ENCODE results near the gene ZNF281. TPM values are rescaled to one million over a fixed set of nuclear protein-coding genes. Genes with fewer than 3 reads are reported as not detected.

The ZNF281 gene
- total and polyA plus RNA-seq, 8 donors, result 1.7 to 24.5 (median 10.4) TPM

- intact Hi-C loops (cut with DNase I; ENCODE audit: low total_unique reads), result no loop called here
- no peaks in the 10 kb centered on the region for H3K27me3 ChIP-seq
- no peaks in the 10 kb centered on the region for H3K36me3 ChIP-seq
- TF ChIP-seq CTCF (IDR thresholded peaks at IDR 0.05), result no peak
- no peak for TF ChIP-seq POLR2AphosphoS5 (IDR thresholded peaks at IDR 0.05)
- TF ChIP-seq POLR2A (IDR thresholded peaks at IDR 0.05), result no peak
- no peak for TF ChIP-seq EP300 (IDR thresholded peaks at IDR 0.05)
- no peak overlapping the region for H3K4me3 ChIP-seq
- no peaks in the 10 kb centered on the region for H3K4me1 ChIP-seq
- peak in 1 of 2 donors; percentile 26 for DNase-seq
- no peaks in the 10 kb centered on the region for H3K9me3 ChIP-seq
- no peak overlapping the region for H3K27ac ChIP-seq
- WGBS, 5 donors, result 46 to 55% (median 49%) methylated on average over 4 of the region's 4 CpGs
These were observed 18.8 kb upstream of the ZNF281 start for GRCh38 chr1:200428482-200429205.

- no peaks in the 10 kb centered on the region for H3K4me1 ChIP-seq
- no peak overlapping the region for H3K4me3 ChIP-seq
- DNase-seq, result no peak
- TF ChIP-seq EP300 (IDR thresholded peaks at IDR 0.05) (no peak), CTCF (IDR thresholded peaks at IDR 0.05) (no peak), POLR2AphosphoS5 (IDR thresholded peaks at IDR 0.05) (no peak)
- H3K9me3 ChIP-seq, result no peaks in the 10 kb centered on the region
- H3K27ac ChIP-seq, result no peak overlapping the region
- intact Hi-C loops (cut with DNase I; ENCODE audit: low total_unique reads), result no loop called here
- no peaks in the 10 kb centered on the region for H3K36me3 ChIP-seq
- 84 to 89% (median 88%) methylated on average over 5 of the region's 5 CpGs for WGBS, 5 donors
- H3K27me3 ChIP-seq, result no peaks in the 10 kb centered on the region
These were observed 17.9 kb upstream of the ZNF281 start for GRCh38 chr1:200427744-200428143.

GRCh38 chr1:200426196-200426595 is 16.4 kb upstream of the ZNF281 start:
- Histone ChIP-seq H3K9me3 (no peaks in the 10 kb centered on the region), H3K27me3 (no peaks in the 10 kb centered on the region), H3K27ac (no peak overlapping the region), H3K4me3 (no peak overlapping the region), H3K4me1 (no peaks in the 10 kb centered on the region), H3K36me3 (no peaks in the 10 kb centered on the region)
- intact Hi-C loops (cut with DNase I; ENCODE audit: low total_unique reads), result no loop called here
- WGBS, 5 donors, result 93 to 100% (median 95%) methylated on average over 2 of the region's 2 CpGs
- TF ChIP-seq POLR2AphosphoS5 (IDR thresholded peaks at IDR 0.05), result no peak
- no peak for TF ChIP-seq CTCF (IDR thresholded peaks at IDR 0.05)
- TF ChIP-seq POLR2A (IDR thresholded peaks at IDR 0.05), result no peak
- no peak for TF ChIP-seq EP300 (IDR thresholded peaks at IDR 0.05)
- DNase-seq, result no peak

- WGBS, 5 donors, result 88 to 90% (median 89%) methylated on average over 6 of the region's 6 CpGs
- DNase-seq, result no peak
- Histone ChIP-seq H3K27ac (no peak overlapping the region), H3K4me1 (no peaks in the 10 kb centered on the region), H3K36me3 (no peaks in the 10 kb centered on the region), H3K27me3 (no peaks in the 10 kb centered on the region), H3K4me3 (no peak overlapping the region), H3K9me3 (no peaks in the 10 kb centered on the region)
- intact Hi-C loops (cut with DNase I; ENCODE audit: low total_unique reads), result no loop called here
- TF ChIP-seq CTCF (IDR thresholded peaks at IDR 0.05), result no peak
- no peak for TF ChIP-seq POLR2AphosphoS5 (IDR thresholded peaks at IDR 0.05)
- no peak for TF ChIP-seq EP300 (IDR thresholded peaks at IDR 0.05)
- TF ChIP-seq POLR2A (IDR thresholded peaks at IDR 0.05), result no peak
These were observed 13.4 kb upstream of the ZNF281 start for GRCh38 chr1:200423235-200423634.
